HepG2 (cell line): ENCODE results near the gene HSCB. TPM values are rescaled to one million over a fixed set of nuclear protein-coding genes. Genes with fewer than 3 reads are reported as not detected.

Experiments
- AHR ChIP-seq: IDR thresholded peaks from 2 replicates; pipeline ENCODE4 v1.6.1; 2018; ENCODE audit warnings: missing genetic modification reagents, missing compliant biosample characterization
- ELF1 ChIP-seq: sonication (generic); formaldehyde crosslinking; IDR thresholded peaks from 2 replicates; pipeline ENCODE4 v1.4.0; 2020; ENCODE audit warnings: missing genetic modification reagents
- IRX3 ChIP-seq: sonication (generic); formaldehyde crosslinking; IDR thresholded peaks from 2 replicates; pipeline ENCODE4 v1.8.1; 2023; ENCODE audit warnings: mild to moderate bottlenecking, low read depth, missing genetic modification reagents, borderline replicate concordance
- SIX4 ChIP-seq: sonication (generic); formaldehyde crosslinking; IDR thresholded peaks from 2 replicates; pipeline ENCODE4 v1.4.0; 2020; ENCODE audit warnings: missing genetic modification reagents
- ZFYVE20 ChIP-seq: sonication (generic); formaldehyde crosslinking; IDR thresholded peaks from 2 replicates; pipeline ENCODE4 v1.8.0; 2023; ENCODE audit warnings: low read depth, mild to moderate bottlenecking, moderate library complexity, missing genetic modification reagents, borderline replicate concordance
- ZNF367 ChIP-seq: sonication (generic); formaldehyde crosslinking; IDR thresholded peaks from 2 replicates; pipeline ENCODE4 v1.4.0; 2020; ENCODE audit warnings: missing genetic modification reagents, borderline replicate concordance
- ZNF451 ChIP-seq: sonication (generic); formaldehyde crosslinking; IDR thresholded peaks from 2 replicates; pipeline ENCODE4 v1.5.0; 2020; ENCODE audit warnings: mild to moderate bottlenecking, missing genetic modification reagents
- ZNF563 ChIP-seq: sonication (generic); formaldehyde crosslinking; IDR thresholded peaks from 2 replicates; pipeline ENCODE4 v1.8.0; 2022; ENCODE audit warnings: mild to moderate bottlenecking, moderate library complexity, missing genetic modification reagents
- ZNF780A ChIP-seq: sonication (generic); formaldehyde crosslinking; IDR thresholded peaks from 2 replicates; pipeline ENCODE4 v1.8.0; 2022; ENCODE audit warnings: mild to moderate bottlenecking, missing genetic modification reagents, moderate library complexity
- ZSCAN30 ChIP-seq: sonication (generic); formaldehyde crosslinking; IDR thresholded peaks from 2 replicates; pipeline ENCODE4 v1.5.0; 2020; ENCODE audit warnings: mild to moderate bottlenecking, missing genetic modification reagents
- polyA plus RNA-seq, 8 experiments: library from polyadenylated mRNA; depleted of rRNA in 3 of 8; stranded (reverse) in 7 of 8; unstranded in 1 of 8; fragments of >200 nt; fragmentation: Illumina TruSeq in 4 of 8; extraction: Trizol in 4 of 8; gene quantifications; 2 replicates each; pipeline versions ENCODE4 v1.2.1 to v1.2.3, GENCODE V29; 2011 to 2016; ENCODE audit warnings: low read depth in 4 of 8, missing spikeins in 1 of 8, mixed read lengths in 1 of 8; ENCODE audit not compliant: insufficient read depth in 1 of 8
- total RNA-seq, 5 experiments: library from RNA; depleted of rRNA; stranded (reverse); fragments of >200 nt; fragmentation: Illumina TruSeq; extraction: Trizol; gene quantifications; 2 replicates each; pipeline ENCODE4 v1.2.3, GENCODE V29; 2016; ENCODE audit warnings: low read depth in 1 of 5
- TF ChIP-seq, protein P1 (sequence below): sonication (generic); formaldehyde crosslinking; IDR thresholded peaks from 2 replicates; pipeline ENCODE4 v1.9.0; 2022; ENCODE audit warnings: missing genetic modification reagents, mild to moderate bottlenecking, borderline replicate concordance
- TF ChIP-seq, protein P2 (sequence below): sonication (generic); formaldehyde crosslinking; IDR thresholded peaks from 2 replicates; pipeline ENCODE4 v1.4.0; 2020; ENCODE audit warnings: mild to moderate bottlenecking, missing genetic modification reagents
- TF ChIP-seq, protein P3 (sequence below): sonication (generic); formaldehyde crosslinking; IDR thresholded peaks from 2 replicates; pipeline ENCODE4 v1.4.0; 2020; ENCODE audit warnings: missing genetic modification reagents
- TF ChIP-seq, protein P4 (sequence below): fragments of 450-650 bp; IDR thresholded peaks from 2 replicates; pipeline ENCODE4 v1.6.1; 2016
- TF ChIP-seq, protein P5 (sequence below), 2 experiments: fragments of 450-650 bp in 1 of 2; sonication (generic) in 1 of 2; formaldehyde crosslinking; IDR thresholded peaks; 2 replicates each; pipeline versions ENCODE4 v1.5.0 to v1.8.0; 2020 to 2022; ENCODE audit warnings: mild to moderate bottlenecking in 1 of 2, missing genetic modification reagents in 1 of 2
- TF ChIP-seq, protein P6 (sequence below): sonication (generic); formaldehyde crosslinking; conservative IDR thresholded peaks from 2 replicates; pipeline ENCODE4 v1.4.0; 2020; ENCODE audit warnings: missing genetic modification reagents
- TF ChIP-seq, protein P7 (sequence below): sonication (generic); formaldehyde crosslinking; IDR thresholded peaks from 2 replicates; pipeline ENCODE4 v1.4.0; 2020; ENCODE audit warnings: missing genetic modification reagents, mild to moderate bottlenecking, borderline replicate concordance

HSCB gene
- total and polyA plus RNA-seq, 2 of the 13 experiments (the other 11 are each of a cell fraction or from before 2014, with no cell fraction given) = 15.4 to 20.9 TPM

DNA sequence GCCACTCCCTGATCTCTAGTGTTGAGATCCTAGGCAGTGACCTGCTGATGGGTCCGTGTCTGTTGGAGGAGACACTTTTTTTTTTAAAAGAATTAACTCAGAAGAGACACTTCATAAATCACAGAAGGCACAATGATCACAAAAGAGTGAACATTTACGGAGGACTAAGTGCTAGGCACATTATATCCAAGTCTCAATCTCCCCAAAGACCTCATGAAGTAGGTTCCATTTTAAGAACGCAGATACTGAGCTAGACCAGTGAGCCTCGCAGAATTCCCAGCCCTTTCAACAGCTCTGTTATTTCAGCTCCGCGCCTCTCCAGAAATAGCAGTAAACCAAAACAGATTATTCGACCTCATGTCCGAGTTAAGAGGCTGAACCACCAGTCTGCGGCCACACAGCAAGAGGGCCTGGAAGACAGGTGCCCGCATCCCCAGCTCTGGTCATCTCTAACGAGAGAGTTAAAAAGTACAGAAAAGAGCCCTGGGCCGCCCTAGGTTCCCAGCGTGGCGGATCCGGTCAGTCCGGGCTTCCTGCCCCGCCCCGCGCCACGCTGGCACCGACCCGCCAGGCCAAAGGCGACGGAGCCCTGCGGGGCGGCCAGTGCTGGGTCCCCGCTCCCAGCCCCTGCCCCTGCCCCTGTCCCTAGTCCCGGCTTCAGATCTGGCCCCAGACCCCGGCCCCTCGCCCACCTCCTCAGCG, 57.9 kb downstream of the HSCB start (continued):
- TF ChIP-seq, protein P1, sequence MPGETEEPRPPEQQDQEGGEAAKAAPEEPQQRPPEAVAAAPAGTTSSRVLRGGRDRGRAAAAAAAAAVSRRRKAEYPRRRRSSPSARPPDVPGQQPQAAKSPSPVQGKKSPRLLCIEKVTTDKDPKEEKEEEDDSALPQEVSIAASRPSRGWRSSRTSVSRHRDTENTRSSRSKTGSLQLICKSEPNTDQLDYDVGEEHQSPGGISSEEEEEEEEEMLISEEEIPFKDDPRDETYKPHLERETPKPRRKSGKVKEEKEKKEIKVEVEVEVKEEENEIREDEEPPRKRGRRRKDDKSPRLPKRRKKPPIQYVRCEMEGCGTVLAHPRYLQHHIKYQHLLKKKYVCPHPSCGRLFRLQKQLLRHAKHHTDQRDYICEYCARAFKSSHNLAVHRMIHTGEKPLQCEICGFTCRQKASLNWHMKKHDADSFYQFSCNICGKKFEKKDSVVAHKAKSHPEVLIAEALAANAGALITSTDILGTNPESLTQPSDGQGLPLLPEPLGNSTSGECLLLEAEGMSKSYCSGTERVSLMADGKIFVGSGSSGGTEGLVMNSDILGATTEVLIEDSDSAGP (CRISPR knock-in tag) = no peak
- TF ChIP-seq, protein P2, sequence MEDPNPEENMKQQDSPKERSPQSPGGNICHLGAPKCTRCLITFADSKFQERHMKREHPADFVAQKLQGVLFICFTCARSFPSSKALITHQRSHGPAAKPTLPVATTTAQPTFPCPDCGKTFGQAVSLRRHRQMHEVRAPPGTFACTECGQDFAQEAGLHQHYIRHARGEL (CRISPR knock-in tag) = no peak
- TF ChIP-seq ZSCAN30 (CRISPR knock-in tag) = 0 out of 2 replicates have a peak, but pooled peaks have one; percentile 12
- 0 out of 2 replicates have a peak, but pooled peaks have one; percentile 53 for TF ChIP-seq ZNF367 (CRISPR knock-in tag)
- TF ChIP-seq, protein P3, sequence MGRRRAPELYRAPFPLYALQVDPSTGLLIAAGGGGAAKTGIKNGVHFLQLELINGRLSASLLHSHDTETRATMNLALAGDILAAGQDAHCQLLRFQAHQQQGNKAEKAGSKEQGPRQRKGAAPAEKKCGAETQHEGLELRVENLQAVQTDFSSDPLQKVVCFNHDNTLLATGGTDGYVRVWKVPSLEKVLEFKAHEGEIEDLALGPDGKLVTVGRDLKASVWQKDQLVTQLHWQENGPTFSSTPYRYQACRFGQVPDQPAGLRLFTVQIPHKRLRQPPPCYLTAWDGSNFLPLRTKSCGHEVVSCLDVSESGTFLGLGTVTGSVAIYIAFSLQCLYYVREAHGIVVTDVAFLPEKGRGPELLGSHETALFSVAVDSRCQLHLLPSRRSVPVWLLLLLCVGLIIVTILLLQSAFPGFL (CRISPR knock-in tag) = no peak
- no peak for TF ChIP-seq ZNF780A
- TF ChIP-seq ELF1 = no peak
- no peak for TF ChIP-seq ZNF563 (CRISPR knock-in tag)
- no peak for TF ChIP-seq ZFYVE20 (CRISPR knock-in tag)
- no peak for TF ChIP-seq IRX3 (CRISPR knock-in tag)
- TF ChIP-seq, protein P4, sequence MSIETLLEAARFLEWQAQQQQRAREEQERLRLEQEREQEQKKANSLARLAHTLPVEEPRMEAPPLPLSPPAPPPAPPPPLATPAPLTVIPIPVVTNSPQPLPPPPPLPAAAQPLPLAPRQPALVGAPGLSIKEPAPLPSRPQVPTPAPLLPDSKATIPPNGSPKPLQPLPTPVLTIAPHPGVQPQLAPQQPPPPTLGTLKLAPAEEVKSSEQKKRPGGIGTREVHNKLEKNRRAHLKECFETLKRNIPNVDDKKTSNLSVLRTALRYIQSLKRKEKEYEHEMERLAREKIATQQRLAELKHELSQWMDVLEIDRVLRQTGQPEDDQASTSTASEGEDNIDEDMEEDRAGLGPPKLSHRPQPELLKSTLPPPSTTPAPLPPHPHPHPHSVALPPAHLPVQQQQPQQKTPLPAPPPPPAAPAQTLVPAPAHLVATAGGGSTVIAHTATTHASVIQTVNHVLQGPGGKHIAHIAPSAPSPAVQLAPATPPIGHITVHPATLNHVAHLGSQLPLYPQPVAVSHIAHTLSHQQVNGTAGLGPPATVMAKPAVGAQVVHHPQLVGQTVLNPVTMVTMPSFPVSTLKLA = no peak
- TF ChIP-seq, protein P5, sequence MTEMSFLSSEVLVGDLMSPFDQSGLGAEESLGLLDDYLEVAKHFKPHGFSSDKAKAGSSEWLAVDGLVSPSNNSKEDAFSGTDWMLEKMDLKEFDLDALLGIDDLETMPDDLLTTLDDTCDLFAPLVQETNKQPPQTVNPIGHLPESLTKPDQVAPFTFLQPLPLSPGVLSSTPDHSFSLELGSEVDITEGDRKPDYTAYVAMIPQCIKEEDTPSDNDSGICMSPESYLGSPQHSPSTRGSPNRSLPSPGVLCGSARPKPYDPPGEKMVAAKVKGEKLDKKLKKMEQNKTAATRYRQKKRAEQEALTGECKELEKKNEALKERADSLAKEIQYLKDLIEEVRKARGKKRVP (CRISPR knock-in tag; IDR thresholded peaks at IDR 0.05) = no peak
- TF ChIP-seq ZNF451 = no peak
- TF ChIP-seq, protein P6, sequence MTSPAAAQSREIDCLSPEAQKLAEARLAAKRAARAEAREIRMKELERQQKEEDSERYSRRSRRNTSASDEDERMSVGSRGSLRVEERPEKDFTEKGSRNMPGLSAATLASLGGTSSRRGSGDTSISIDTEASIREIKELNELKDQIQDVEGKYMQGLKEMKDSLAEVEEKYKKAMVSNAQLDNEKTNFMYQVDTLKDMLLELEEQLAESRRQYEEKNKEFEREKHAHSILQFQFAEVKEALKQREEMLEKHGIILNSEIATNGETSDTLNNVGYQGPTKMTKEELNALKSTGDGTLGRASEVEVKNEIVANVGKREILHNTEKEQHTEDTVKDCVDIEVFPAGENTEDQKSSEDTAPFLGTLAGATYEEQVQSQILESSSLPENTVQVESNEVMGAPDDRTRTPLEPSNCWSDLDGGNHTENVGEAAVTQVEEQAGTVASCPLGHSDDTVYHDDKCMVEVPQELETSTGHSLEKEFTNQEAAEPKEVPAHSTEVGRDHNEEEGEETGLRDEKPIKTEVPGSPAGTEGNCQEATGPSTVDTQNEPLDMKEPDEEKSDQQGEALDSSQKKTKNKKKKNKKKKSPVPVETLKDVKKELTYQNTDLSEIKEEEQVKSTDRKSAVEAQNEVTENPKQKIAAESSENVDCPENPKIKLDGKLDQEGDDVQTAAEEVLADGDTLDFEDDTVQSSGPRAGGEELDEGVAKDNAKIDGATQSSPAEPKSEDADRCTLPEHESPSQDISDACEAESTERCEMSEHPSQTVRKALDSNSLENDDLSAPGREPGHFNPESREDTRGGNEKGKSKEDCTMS (CRISPR knock-in tag) = no peak
- no peak for TF ChIP-seq AHR (CRISPR knock-in tag)
- TF ChIP-seq SIX4 (CRISPR knock-in tag) = no peak
- TF ChIP-seq, protein P7, sequence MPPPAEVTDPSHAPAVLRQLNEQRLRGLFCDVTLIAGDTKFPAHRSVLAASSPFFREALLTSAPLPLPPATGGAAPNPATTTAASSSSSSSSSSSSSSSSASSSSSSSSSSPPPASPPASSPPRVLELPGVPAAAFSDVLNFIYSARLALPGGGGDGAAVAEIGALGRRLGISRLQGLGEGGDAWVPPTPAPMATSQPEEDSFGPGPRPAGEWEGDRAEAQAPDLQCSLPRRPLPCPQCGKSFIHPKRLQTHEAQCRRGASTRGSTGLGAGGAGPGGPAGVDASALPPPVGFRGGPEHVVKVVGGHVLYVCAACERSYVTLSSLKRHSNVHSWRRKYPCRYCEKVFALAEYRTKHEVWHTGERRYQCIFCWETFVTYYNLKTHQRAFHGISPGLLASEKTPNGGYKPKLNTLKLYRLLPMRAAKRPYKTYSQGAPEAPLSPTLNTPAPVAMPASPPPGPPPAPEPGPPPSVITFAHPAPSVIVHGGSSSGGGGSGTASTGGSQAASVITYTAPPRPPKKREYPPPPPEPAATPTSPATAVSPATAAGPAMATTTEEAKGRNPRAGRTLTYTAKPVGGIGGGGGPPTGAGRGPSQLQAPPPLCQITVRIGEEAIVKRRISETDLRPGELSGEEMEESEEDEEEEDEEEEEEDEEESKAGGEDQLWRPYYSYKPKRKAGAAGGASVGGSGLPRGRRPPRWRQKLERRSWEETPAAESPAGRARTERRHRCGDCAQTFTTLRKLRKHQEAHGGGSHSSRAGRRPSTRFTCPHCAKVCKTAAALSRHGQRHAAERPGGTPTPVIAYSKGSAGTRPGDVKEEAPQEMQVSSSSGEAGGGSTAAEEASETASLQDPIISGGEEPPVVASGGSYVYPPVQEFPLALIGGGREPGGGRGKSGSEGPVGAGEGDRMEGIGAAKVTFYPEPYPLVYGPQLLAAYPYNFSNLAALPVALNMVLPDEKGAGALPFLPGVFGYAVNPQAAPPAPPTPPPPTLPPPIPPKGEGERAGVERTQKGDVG (CRISPR knock-in tag) = no peak
